ENCODE data around the gene UBE2G1. TPM values are rescaled to one million over a fixed set of nuclear protein-coding genes. Genes with fewer than 3 reads are reported as not detected.

UBE2G1 gene
- total RNA-seq = 82.6 and 87.8 TPM in 2 replicates
- long read RNA-seq, partial matches to known transcripts = 3 of 27 reads
- long read RNA-seq, other reads (novel, unspliced or antisense) = 20 of 27 reads

- Mint-ChIP-seq H3K9me3 (ENCODE audit: low read depth) (no peaks in the 10 kb centered on the region), H3K36me3 (ENCODE audit: insufficient read depth) (peaks cover 7% of the 10 kb centered on the region), H3K4me1 (ENCODE audit: low read depth) (peaks cover 16% of the 10 kb centered on the region), H3K4me3 (ENCODE audit: low read depth) (peak within 1 kb of the TSS; percentile 76), H3K27me3 (no peaks in the 10 kb centered on the region), H3K27ac (peak within 1 kb of the TSS; percentile 98)
- TF ChIP-seq CTCF (IDR thresholded peaks at IDR 0.05; ENCODE audit: unreplicated experiment) = peak; percentile 44
- peak; percentile 99 for DNase-seq (ENCODE audit: low spot score, unreplicated experiment)
Measured at GRCh38 chr17:4366327-4367063, at the start of gene UBE2G1. Gene UBE2G1 (minus strand): TSS chr17:4366675. CDS start chr17:4366316, 359 bp downstream.

- DNase-seq (ENCODE audit: low spot score, unreplicated experiment) = peak; percentile 94
- TF ChIP-seq CTCF (IDR thresholded peaks at IDR 0.05; ENCODE audit: unreplicated experiment) = peak; percentile 89
- H3K4me1 Mint-ChIP-seq (ENCODE audit: low read depth) = no peaks in the 10 kb centered on the region
- no peak overlapping the region for H3K4me3 Mint-ChIP-seq (ENCODE audit: low read depth)
- no peaks in the 10 kb centered on the region for H3K36me3 Mint-ChIP-seq (ENCODE audit: insufficient read depth)
- no peaks in the 10 kb centered on the region for H3K9me3 Mint-ChIP-seq (ENCODE audit: low read depth)
- no peaks in the 10 kb centered on the region for H3K27me3 Mint-ChIP-seq
- H3K27ac Mint-ChIP-seq = no peak overlapping the region
Measured at GRCh38 chr17:4412933-4413831, 46.7 kb upstream of the UBE2G1 start.

GRCh38 chr17:4411201-4411600 lies 44.7 kb upstream of the UBE2G1 start:
- no peak overlapping the region for H3K27ac Mint-ChIP-seq
- no peaks in the 10 kb centered on the region for H3K9me3 Mint-ChIP-seq (ENCODE audit: low read depth)
- no peaks in the 10 kb centered on the region for H3K4me1 Mint-ChIP-seq (ENCODE audit: low read depth)
- H3K36me3 Mint-ChIP-seq (ENCODE audit: insufficient read depth) = no peaks in the 10 kb centered on the region
- no peak overlapping the region for H3K4me3 Mint-ChIP-seq (ENCODE audit: low read depth)
- no peak for DNase-seq (ENCODE audit: low spot score, unreplicated experiment)
- H3K27me3 Mint-ChIP-seq = no peaks in the 10 kb centered on the region
- no peak for TF ChIP-seq CTCF (IDR thresholded peaks at IDR 0.05; ENCODE audit: unreplicated experiment)

- Mint-ChIP-seq H3K36me3 (ENCODE audit: insufficient read depth) (no peaks in the 10 kb centered on the region), H3K4me3 (ENCODE audit: low read depth) (no peak overlapping the region), H3K27me3 (no peaks in the 10 kb centered on the region), H3K4me1 (ENCODE audit: low read depth) (peaks cover 2% of the 10 kb centered on the region), H3K27ac (no peak overlapping the region), H3K9me3 (ENCODE audit: low read depth) (no peaks in the 10 kb centered on the region)
- TF ChIP-seq CTCF (IDR thresholded peaks at IDR 0.05; ENCODE audit: unreplicated experiment) = no peak
- DNase-seq (ENCODE audit: low spot score, unreplicated experiment) = no peak
Measured at GRCh38 chr17:4409659-4410058, 43.2 kb upstream of the UBE2G1 start.

GRCh38 chr17:4407851-4408250 lies 41.4 kb upstream of the UBE2G1 start:
- no peaks in the 10 kb centered on the region for H3K36me3 Mint-ChIP-seq (ENCODE audit: insufficient read depth)
- H3K9me3 Mint-ChIP-seq (ENCODE audit: low read depth) = no peaks in the 10 kb centered on the region
- H3K27ac Mint-ChIP-seq = no peak overlapping the region
- H3K27me3 Mint-ChIP-seq = no peaks in the 10 kb centered on the region
- H3K4me1 Mint-ChIP-seq (ENCODE audit: low read depth) = peaks cover 2% of the 10 kb centered on the region
- no peak for TF ChIP-seq CTCF (IDR thresholded peaks at IDR 0.05; ENCODE audit: unreplicated experiment)
- DNase-seq (ENCODE audit: low spot score, unreplicated experiment) = no peak
- H3K4me3 Mint-ChIP-seq (ENCODE audit: low read depth) = no peak overlapping the region
